GM08714 (cell line): ENCODE results near the gene ERVW-1.
"Not testable (repeated sequence)": the region's sequence is repeated elsewhere in the genome, so short reads cannot be mapped to it uniquely, and the experiment has no call there.

Experiments used
- H3K4me3 ChIP-seq: fragments of 200-500 bp; sonication (Bioruptor generic); 2 replicates; pipeline ENCODE4 v1.5.1; 2014; ENCODE audit warnings: mild to moderate bottlenecking, low read length, inconsistent platforms
- ZNF274 ChIP-seq: IDR thresholded peaks from 2 replicates; pipeline ENCODE4 v1.6.1; 2012; ENCODE audit warnings: mild to moderate bottlenecking, low read depth, low read length

ERVW-1 gene

GRCh38 chr7:92478711-92479110, 965 bp upstream of the ERVW-1 start:
- TF ChIP-seq ZNF274: no peak
- no peak overlapping the region for H3K4me3 ChIP-seq

GRCh38 chr7:92478095-92478494, 349 bp upstream of the ERVW-1 start:
- no peak overlapping the region for H3K4me3 ChIP-seq
- no peak for TF ChIP-seq ZNF274

GRCh38 chr7:92475851-92476590, 1.7 kb downstream of the ERVW-1 start:
- H3K4me3 ChIP-seq: not testable (repeated sequence)

- H3K4me3 ChIP-seq: not testable (repeated sequence)
These were observed 2.4 kb downstream of the ERVW-1 start for GRCh38 chr7:92475261-92475770.

- not testable (repeated sequence) for H3K4me3 ChIP-seq
These were observed 3.8 kb downstream of the ERVW-1 start for GRCh38 chr7:92473989-92474388.

- H3K4me3 ChIP-seq: not testable (repeated sequence)
These were observed 9.2 kb downstream of the ERVW-1 start for GRCh38 chr7:92468589-92468988.

- H3K4me3 ChIP-seq: no peak overlapping the region
- TF ChIP-seq ZNF274: no peak
These were observed 11.1 kb downstream of the ERVW-1 start for GRCh38 chr7:92466682-92467081.

- no peak for TF ChIP-seq ZNF274
- no peak overlapping the region for H3K4me3 ChIP-seq
These were observed 13.2 kb downstream of the ERVW-1 start for GRCh38 chr7:92464515-92464914.

GRCh38 chr7:92462560-92462959, 15.2 kb downstream of the ERVW-1 start:
- no peak for TF ChIP-seq ZNF274
- H3K4me3 ChIP-seq: no peak overlapping the region

- TF ChIP-seq ZNF274: no peak
- H3K4me3 ChIP-seq: no peak overlapping the region
These were observed 16.4 kb downstream of the ERVW-1 start for GRCh38 chr7:92461027-92462003.

GRCh38 chr7:92460510-92460909, 17.2 kb downstream of the ERVW-1 start:
- no peak overlapping the region for H3K4me3 ChIP-seq
- TF ChIP-seq ZNF274: no peak

GRCh38 chr7:92460109-92460508, 17.6 kb downstream of the ERVW-1 start:
- no peak for TF ChIP-seq ZNF274

GRCh38 chr7:92456236-92456635, 21.5 kb downstream of the ERVW-1 start:
- no peak overlapping the region for H3K4me3 ChIP-seq
- TF ChIP-seq ZNF274: no peak

More at GRCh38 chr7:92460109-92460508, 17.6 kb downstream of the ERVW-1 start:
- no peak overlapping the region for H3K4me3 ChIP-seq

- TF ChIP-seq ZNF274: no peak
- H3K4me3 ChIP-seq: no peak overlapping the region
These were observed 26.1 kb downstream of the ERVW-1 start for GRCh38 chr7:92451645-92452044.

- no peak for TF ChIP-seq ZNF274
- H3K4me3 ChIP-seq: peak overlapping the region; percentile 85
These were observed 29.5 kb downstream of the ERVW-1 start for GRCh38 chr7:92448205-92448747.
